Measurements from ENCODE around the gene GNG12. TPM values are rescaled to one million over a fixed set of nuclear protein-coding genes. Genes with fewer than 3 reads are reported as not detected.
A peak's percentile ranks its signal among the peaks of the same experiment; 100 is the strongest.

GNG12 gene
- total RNA-seq, 8 experiments from 2014 or later, result 8.6 to 146 (median 51.7) TPM

- peaks cover 24 to 27% of the 10 kb centered on the region in 2 donors for H3K4me1 ChIP-seq (replicated peaks in 1 of 2)
- H3K27ac ChIP-seq, result no peak overlapping the region
- WGBS, 10 experiments, result 17 to 84% (median 38%) methylated on average over 1 to 2 of the region's 2 CpGs
- H3K4me3 ChIP-seq, result no peak overlapping the region
- ATAC-seq (replicated peaks in 6 of 8), result peak in 5 of 8 experiments; percentile 84 to 87 (median 84)
- in situ Hi-C loops (cut with MboI; ENCODE audit: low pct_unique_long_range_greater_than_20kb in 2 of 9, low sequenced_read_pairs in 9 of 9, unreplicated experiment in 9 of 9), result loop anchor here in 6 of 9 experiments (10.0 to 25.0 kb wide), 5 partner anchors 156 to 489 kb away; no protein-coding TSS in a partner anchor
Measured at GRCh38 chr1:67855961-67856360, 22.7 kb upstream of the GNG12 start.

- no peak for ATAC-seq (replicated peaks in 6 of 8)
- Histone ChIP-seq H3K4me3 (no peak overlapping the region), H3K27ac (no peak overlapping the region), H3K4me1 (replicated peaks in 1 of 2) (peaks cover 24 to 27% of the 10 kb centered on the region in 2 donors)
- in situ Hi-C loops (cut with MboI; ENCODE audit: low pct_unique_long_range_greater_than_20kb in 2 of 9, low sequenced_read_pairs in 9 of 9, unreplicated experiment in 9 of 9), result loop anchor here in 6 of 9 experiments (10.0 to 25.0 kb wide), 5 partner anchors 157 to 489 kb away; no protein-coding TSS in a partner anchor
- 56 to 100% (median 72%) methylated on average over 1 to 4 of the region's 4 CpGs for WGBS, 10 experiments
Measured at GRCh38 chr1:67855444-67855843, 22.2 kb upstream of the GNG12 start.

GRCh38 chr1:67853704-67854103, 20.4 kb upstream of the GNG12 start:
- peak; percentile 74 to 96 (median 82) for ATAC-seq (replicated peaks in 6 of 8)
- Histone ChIP-seq H3K27ac (no peak overlapping the region), H3K4me3 (no peak overlapping the region), H3K4me1 (replicated peaks in 1 of 2) (peaks cover 25 to 26% of the 10 kb centered on the region in 2 donors)
- in situ Hi-C loops (cut with MboI; ENCODE audit: low pct_unique_long_range_greater_than_20kb in 2 of 9, low sequenced_read_pairs in 9 of 9, unreplicated experiment in 9 of 9), result loop anchor here in 6 of 9 experiments (5.0 to 25.0 kb wide), 6 partner anchors 159 to 491 kb away; no protein-coding TSS in a partner anchor
- 0 to 54% (median 29%) methylated on average over 1 to 2 of the region's 2 CpGs; no CpG with 5 or more reads in 1 of the 10 experiments for WGBS, 10 experiments

- peaks cover 17 to 19% of the 10 kb centered on the region in 2 donors for H3K4me1 ChIP-seq (replicated peaks in 1 of 2)
- in situ Hi-C loops (cut with MboI; ENCODE audit: low pct_unique_long_range_greater_than_20kb in 2 of 9, low sequenced_read_pairs in 9 of 9, unreplicated experiment in 9 of 9), result loop anchor here in 6 of 9 experiments (5.0 to 25.0 kb wide), 6 partner anchors 161 to 493 kb away; no protein-coding TSS in a partner anchor
- WGBS, 10 experiments, result 57 to 97% (median 86%) methylated on average over 2 to 6 of the region's 6 CpGs; no CpG with 5 or more reads in 2 of the 10 experiments
- no peak overlapping the region for H3K27ac ChIP-seq
- no peak for ATAC-seq (replicated peaks in 6 of 8)
- H3K4me3 ChIP-seq, result no peak overlapping the region
Measured at GRCh38 chr1:67851800-67852199, 18.5 kb upstream of the GNG12 start.

GRCh38 chr1:67850611-67851075, 17.4 kb upstream of the GNG12 start:
- in situ Hi-C loops (cut with MboI; ENCODE audit: low pct_unique_long_range_greater_than_20kb in 2 of 9, low sequenced_read_pairs in 9 of 9, unreplicated experiment in 9 of 9), result loop anchor here in 6 of 9 experiments (5.0 to 25.0 kb wide), 6 partner anchors 162 to 494 kb away; no protein-coding TSS in a partner anchor
- Histone ChIP-seq H3K4me3 (no peak overlapping the region), H3K27ac (no peak overlapping the region), H3K4me1 (replicated peaks in 1 of 2) (peaks cover 7 to 8% of the 10 kb centered on the region in 2 donors)
- ATAC-seq (replicated peaks in 6 of 8), result peak; percentile 42 to 85 (median 74)
- WGBS, 10 experiments, result 0 to 86% (median 55%) methylated on average over 1 of the region's 1 CpG; no CpG with 5 or more reads in 4 of the 10 experiments

GRCh38 chr1:67850151-67850551, 16.9 kb upstream of the GNG12 start:
- no peak overlapping the region for H3K4me3 ChIP-seq
- in situ Hi-C loops (cut with MboI; ENCODE audit: low pct_unique_long_range_greater_than_20kb in 2 of 9, low sequenced_read_pairs in 9 of 9, unreplicated experiment in 9 of 9), result loop anchor here in 6 of 9 experiments (5.0 to 25.0 kb wide), 6 partner anchors 162 to 495 kb away; no protein-coding TSS in a partner anchor
- no peak overlapping the region for H3K27ac ChIP-seq
- peak in 5 of 8 experiments; percentile 4 to 47 (median 28) for ATAC-seq (replicated peaks in 6 of 8)
- peaks cover 4 to 6% of the 10 kb centered on the region in 2 donors for H3K4me1 ChIP-seq (replicated peaks in 1 of 2)

- peaks cover 0 to 2% of the 10 kb centered on the region in 2 donors for H3K4me1 ChIP-seq (replicated peaks in 1 of 2)
- ATAC-seq (replicated peaks in 6 of 8), result no peak
- 62 to 100% (median 98%) methylated on average over 1 to 2 of the region's 2 CpGs; no CpG with 5 or more reads in 2 of the 10 experiments for WGBS, 10 experiments
- H3K4me3 ChIP-seq, result no peak overlapping the region
- in situ Hi-C loops (cut with MboI; ENCODE audit: low pct_unique_long_range_greater_than_20kb in 2 of 9, low sequenced_read_pairs in 9 of 9, unreplicated experiment in 9 of 9), result loop anchor here in 2 of 9 experiments (10.0 to 25.0 kb wide), 2 partner anchors 83 to 265 kb away; no protein-coding TSS in a partner anchor
- no peak overlapping the region for H3K27ac ChIP-seq
Measured at GRCh38 chr1:67847466-67847865, 14.2 kb upstream of the GNG12 start.

- Histone ChIP-seq H3K27ac (no peak overlapping the region), H3K4me3 (no peak overlapping the region), H3K4me1 (replicated peaks in 1 of 2) (peaks cover 0 to 2% of the 10 kb centered on the region in 2 donors)
- in situ Hi-C loops (cut with MboI; ENCODE audit: low pct_unique_long_range_greater_than_20kb in 2 of 9, low sequenced_read_pairs in 9 of 9, unreplicated experiment in 9 of 9), result loop anchor here in 2 of 9 experiments (10.0 to 25.0 kb wide), 2 partner anchors 82 to 266 kb away; no protein-coding TSS in a partner anchor
- ATAC-seq (replicated peaks in 6 of 8), result no peak
- WGBS, 10 experiments, result 67 to 100% (median 75%) methylated on average over 1 of the region's 1 CpG; no CpG with 5 or more reads in 5 of the 10 experiments
Measured at GRCh38 chr1:67846538-67846937, 13.3 kb upstream of the GNG12 start.

- ATAC-seq (replicated peaks in 6 of 8), result no peak
- no peak overlapping the region for H3K4me3 ChIP-seq
- no peak overlapping the region for H3K27ac ChIP-seq
- in situ Hi-C loops (cut with MboI; ENCODE audit: low pct_unique_long_range_greater_than_20kb in 2 of 9, low sequenced_read_pairs in 9 of 9, unreplicated experiment in 9 of 9), result loop anchor here in 2 of 9 experiments (10.0 to 25.0 kb wide), 2 partner anchors 80 to 267 kb away; no protein-coding TSS in a partner anchor
- peaks cover 0 to 2% of the 10 kb centered on the region in 2 donors for H3K4me1 ChIP-seq (replicated peaks in 1 of 2)
- WGBS, 10 experiments, result 75 to 100% (median 83%) methylated on average over 1 of the region's 1 CpG; no CpG with 5 or more reads in 6 of the 10 experiments
Measured at GRCh38 chr1:67844988-67845387, 11.7 kb upstream of the GNG12 start.

- Histone ChIP-seq H3K4me1 (replicated peaks in 1 of 2) (no peaks in the 10 kb centered on the region), H3K27ac (no peak overlapping the region), H3K4me3 (no peak overlapping the region)
- in situ Hi-C loops (cut with MboI; ENCODE audit: low pct_unique_long_range_greater_than_20kb in 2 of 9, low sequenced_read_pairs in 9 of 9, unreplicated experiment in 9 of 9), result loop anchor here in 2 of 9 experiments (10.0 to 25.0 kb wide), 2 partner anchors 79 to 269 kb away; no protein-coding TSS in a partner anchor
- ATAC-seq (replicated peaks in 6 of 8), result no peak
Measured at GRCh38 chr1:67843746-67844145, 10.5 kb upstream of the GNG12 start.

GRCh38 chr1:67843331-67843730, 10.1 kb upstream of the GNG12 start:
- WGBS, 10 experiments, result 25 to 100% (median 80%) methylated on average over 1 of the region's 1 CpG; no CpG with 5 or more reads in 4 of the 10 experiments
- Histone ChIP-seq H3K4me3 (no peak overlapping the region), H3K27ac (no peak overlapping the region), H3K4me1 (replicated peaks in 1 of 2) (no peaks in the 10 kb centered on the region)
- in situ Hi-C loops (cut with MboI; ENCODE audit: low pct_unique_long_range_greater_than_20kb in 2 of 9, low sequenced_read_pairs in 9 of 9, unreplicated experiment in 9 of 9), result loop anchor here in 2 of 9 experiments (10.0 to 25.0 kb wide), 2 partner anchors 79 to 269 kb away; no protein-coding TSS in a partner anchor
- no peak for ATAC-seq (replicated peaks in 6 of 8)

GRCh38 chr1:67840449-67840848, 7.2 kb upstream of the GNG12 start:
- in situ Hi-C loops (cut with MboI; ENCODE audit: low pct_unique_long_range_greater_than_20kb in 2 of 9, low sequenced_read_pairs in 9 of 9, unreplicated experiment in 9 of 9), result loop anchor here in 2 of 9 experiments (10.0 to 25.0 kb wide), 2 partner anchors 76 to 272 kb away; no protein-coding TSS in a partner anchor
- Histone ChIP-seq H3K4me3 (no peak overlapping the region), H3K27ac (no peak overlapping the region), H3K4me1 (replicated peaks in 1 of 2) (no peaks in the 10 kb centered on the region)
- 0 to 90% (median 56%) methylated on average over 1 to 2 of the region's 2 CpGs; no CpG with 5 or more reads in 2 of the 10 experiments for WGBS, 10 experiments
- ATAC-seq (replicated peaks in 6 of 8), result peak in 2 of 8 experiments; percentile 16 to 22

- H3K27ac ChIP-seq, result no peak overlapping the region
- WGBS, 10 experiments, result 86 to 100% (median 96%) methylated on average over 2 of the region's 2 CpGs; no CpG with 5 or more reads in 2 of the 10 experiments
- H3K4me1 ChIP-seq (replicated peaks in 1 of 2), result no peaks in the 10 kb centered on the region
- in situ Hi-C loops (cut with MboI; ENCODE audit: low pct_unique_long_range_greater_than_20kb in 2 of 9, low sequenced_read_pairs in 9 of 9, unreplicated experiment in 9 of 9), result loop anchor here in 2 of 9 experiments (10.0 to 25.0 kb wide), 2 partner anchors 75 to 272 kb away; no protein-coding TSS in a partner anchor
- H3K4me3 ChIP-seq, result no peak overlapping the region
- ATAC-seq (replicated peaks in 6 of 8), result no peak
Measured at GRCh38 chr1:67839826-67840225, 6.6 kb upstream of the GNG12 start.

Measured in motor neuron (in vitro differentiated cells).